ENCODE data around the gene ANKRD49. TPM values are rescaled to one million over a fixed set of nuclear protein-coding genes. Genes with fewer than 3 reads are reported as not detected.

The ANKRD49 gene
- total and polyA plus RNA-seq, 10 of the 15 experiments (the other 5 are each of a cell fraction or from before 2014, with no cell fraction given) = 19.2 to 46.6 (median 33.6) TPM

GRCh38 chr11:94511932-94512781 lies 18.4 kb downstream of the ANKRD49 start, which contains the start of gene C11orf97:
C11orf97 (plus strand) TSS chr11:94512461; CDS start chr11:94512529, 68 bp downstream.
- H3K27me3 ChIP-seq (replicated peaks in 1 of 2; ENCODE audit: control insufficient read depth in 2 of 2, insufficient read depth in 2 of 2, low read length in 1 of 2) = peaks cover 0 to 7% of the 10 kb centered on the region in 2 experiments; a peak in 1 of 4 replicates
- WGBS (ENCODE audit: insufficient coverage, insufficient replicate concordance, low lambda C conversion rate, missing lambda C conversion rate) = 29% methylated on average over 53 of the region's 53 CpGs
- DNase-seq (ENCODE audit: low read depth, low spot score) (no peak), ATAC-seq (peak; percentile 91), FAIRE-seq (no peak)
- ChIA-PET RAD21 (ENCODE audit: unreplicated experiment) (interaction anchor here (0.7 to 2.9 kb wide), 3 partner anchors 10 to 91 kb away, joined by 3 to 18 read pairs (median 5); no protein-coding TSS in a partner anchor), SMC1A (ENCODE audit: uncharacterized antibody, unreplicated experiment) (interaction anchor here (0.7 to 1.8 kb wide), 9 partner anchors 10 to 179 kb away, joined by 3 to 8 read pairs (median 3); no protein-coding TSS in a partner anchor), CTCF (interaction anchor here (0.6 to 15.7 kb wide), 12 partner anchors 9 to 856 kb away, joined by 3 to 282 read pairs (median 3); no protein-coding TSS in a partner anchor), POLR2A (interaction anchor here (1.3 kb wide), 2 partner anchors 83 to 95 kb away, joined by 3 read pairs; no protein-coding TSS in a partner anchor)
- H3K4me3 ChIP-seq = no peak within 1 kb of the TSS
- intact Hi-C loops (cut with micrococcal nuclease; ENCODE audit: unreplicated experiment) (loop anchor here (10.0 kb wide), 1 partner anchor 243 kb away; no protein-coding TSS in a partner anchor), in situ Hi-C loops (cut with MboI) (no loop called here)
- BruUV-seq (replicated peaks) = no TSS peak
- H3K4me1 ChIP-seq (ENCODE audit: control insufficient read depth, insufficient read depth, low read length) = no peaks in the 10 kb centered on the region
- no peak within 1 kb of the TSS for H3K9ac ChIP-seq (ENCODE audit: control insufficient read depth, insufficient read depth, low read length)
- H3K27ac ChIP-seq (ENCODE audit: control insufficient read depth, insufficient read depth) = no peak within 1 kb of the TSS
- H3K79me2 ChIP-seq (ENCODE audit: control insufficient read depth, insufficient read depth, low read length) = no peaks in the 10 kb centered on the region
- no peaks in the 10 kb centered on the region for H3K9me3 ChIP-seq (replicated peaks; ENCODE audit: control insufficient read depth, insufficient read depth, low read length)
- no peak within 1 kb of the TSS; the same call in 1 of the 2 replicates for H2AFZ ChIP-seq (ENCODE audit: control insufficient read depth, low read depth, low read length)
- H3K4me2 ChIP-seq (ENCODE audit: control insufficient read depth, insufficient read depth) = peak within 1 kb of the TSS; percentile 79
- H4K20me1 ChIP-seq (ENCODE audit: control insufficient read depth, insufficient read depth) = no peaks in the 10 kb centered on the region
- H3K36me3 ChIP-seq (ENCODE audit: control insufficient read depth in 2 of 2, insufficient read depth in 2 of 2, low read length in 1 of 2) = no peaks in the 10 kb centered on the region
- TF ChIP-seq NFXL1 (IDR thresholded peaks at IDR 0.05; ENCODE audit: borderline replicate concordance) (no peak), NFIC (IDR thresholded peaks at IDR 0.05; ENCODE audit: low read depth, low read length) (no peak), IRF4 (IDR thresholded peaks at IDR 0.05; ENCODE audit: low read depth, low read length) (no peak), ETV6 (conservative IDR thresholded peaks at IDR 0.05 in 1 of 2, IDR thresholded peaks at IDR 0.05 in 1 of 2; ENCODE audit: borderline replicate concordance in 1 of 2, low read depth in 1 of 2) (no peak), DPF2 (IDR thresholded peaks at IDR 0.05) (0 out of 2 replicates have a peak, but pooled peaks have one; percentile 33), E4F1 (IDR thresholded peaks at IDR 0.05; ENCODE audit: borderline replicate concordance, partially characterized antibody) (no peak), IKZF1 (conservative IDR thresholded peaks at IDR 0.05) (peak; percentile 51; the same call in 1 of the 2 replicates), TCF7 (IDR thresholded peaks at IDR 0.05; ENCODE audit: borderline replicate concordance) (no peak), MEF2A (IDR thresholded peaks at IDR 0.05; ENCODE audit: insufficient read depth, low read depth, low read length) (no peak), BRCA1 (IDR thresholded peaks at IDR 0.05; ENCODE audit: low read depth, low read length) (no peak), JUNB (IDR thresholded peaks at IDR 0.05) (no peak), BHLHE40 (IDR thresholded peaks at IDR 0.05; ENCODE audit: borderline replicate concordance in 1 of 2, low read depth in 2 of 2, low read length in 1 of 2) (peak in 1 of 2 experiments; percentile 64; a peak in 1 of 4 replicates), CBX3 (IDR thresholded peaks at IDR 0.05; ENCODE audit: borderline replicate concordance, low read depth) (no peak), SRF (IDR thresholded peaks at IDR 0.05; ENCODE audit: low read depth in 2 of 2, low read length in 2 of 2) (no peak), SREBF2 (IDR thresholded peaks at IDR 0.05; ENCODE audit: low read length) (no peak), CREM (IDR thresholded peaks at IDR 0.05; ENCODE audit: low read depth) (no peak)
- TF ChIP-seq, protein P1, sequence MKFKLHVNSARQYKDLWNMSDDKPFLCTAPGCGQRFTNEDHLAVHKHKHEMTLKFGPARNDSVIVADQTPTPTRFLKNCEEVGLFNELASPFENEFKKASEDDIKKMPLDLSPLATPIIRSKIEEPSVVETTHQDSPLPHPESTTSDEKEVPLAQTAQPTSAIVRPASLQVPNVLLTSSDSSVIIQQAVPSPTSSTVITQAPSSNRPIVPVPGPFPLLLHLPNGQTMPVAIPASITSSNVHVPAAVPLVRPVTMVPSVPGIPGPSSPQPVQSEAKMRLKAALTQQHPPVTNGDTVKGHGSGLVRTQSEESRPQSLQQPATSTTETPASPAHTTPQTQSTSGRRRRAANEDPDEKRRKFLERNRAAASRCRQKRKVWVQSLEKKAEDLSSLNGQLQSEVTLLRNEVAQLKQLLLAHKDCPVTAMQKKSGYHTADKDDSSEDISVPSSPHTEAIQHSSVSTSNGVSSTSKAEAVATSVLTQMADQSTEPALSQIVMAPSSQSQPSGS (IDR thresholded peaks at IDR 0.05; ENCODE audit: low read length) = no peak
- TF ChIP-seq, protein P2, sequence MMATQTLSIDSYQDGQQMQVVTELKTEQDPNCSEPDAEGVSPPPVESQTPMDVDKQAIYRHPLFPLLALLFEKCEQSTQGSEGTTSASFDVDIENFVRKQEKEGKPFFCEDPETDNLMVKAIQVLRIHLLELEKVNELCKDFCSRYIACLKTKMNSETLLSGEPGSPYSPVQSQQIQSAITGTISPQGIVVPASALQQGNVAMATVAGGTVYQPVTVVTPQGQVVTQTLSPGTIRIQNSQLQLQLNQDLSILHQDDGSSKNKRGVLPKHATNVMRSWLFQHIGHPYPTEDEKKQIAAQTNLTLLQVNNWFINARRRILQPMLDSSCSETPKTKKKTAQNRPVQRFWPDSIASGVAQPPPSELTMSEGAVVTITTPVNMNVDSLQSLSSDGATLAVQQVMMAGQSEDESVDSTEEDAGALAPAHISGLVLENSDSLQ (IDR thresholded peaks at IDR 0.05) = peak; percentile 62

Data from GM12878 (cell line).